K562 (cell line): ENCODE measurements around the gene DGCR2. TPM values are rescaled to one million over a fixed set of nuclear protein-coding genes. Genes with fewer than 3 reads are reported as not detected.

Experiments used
- CAMTA2 ChIP-seq: fragments of 250-450 bp; sonication (Bioruptor Pico); conservative IDR thresholded peaks from 2 replicates; pipeline ENCODE4 v1.5.1; 2022
- CBX5 ChIP-seq: IDR thresholded peaks from 2 replicates; pipeline ENCODE4 v1.6.1; 2014; ENCODE audit warnings: low read depth, borderline replicate concordance
- E2F4 ChIP-seq: sonication (generic); formaldehyde crosslinking; IDR thresholded peaks from 2 replicates; pipeline ENCODE4 v1.8.0; 2022; ENCODE audit warnings: mild to moderate bottlenecking, low read depth, missing genetic modification reagents
- HNRNPH1 ChIP-seq: fragments of 200-400 bp; formaldehyde crosslinking; optimal IDR thresholded peaks from 2 replicates; pipeline ENCODE3; 2017; ENCODE audit warnings: low read depth, mild to moderate bottlenecking, low read length, moderate library complexity
- IRF2 ChIP-seq: sonication (generic); formaldehyde crosslinking; IDR thresholded peaks from 2 replicates; pipeline ENCODE4 v1.8.1; 2022; ENCODE audit warnings: mild to moderate bottlenecking, missing genetic modification reagents
- MYC ChIP-seq, 2 experiments: fragments of 250-450 bp in 1 of 2; sonication (Bioruptor Pico) in 1 of 2; IDR thresholded peaks; 2 replicates each; pipeline versions ENCODE4 v1.5.1 to v1.6.1; 2012 to 2021; ENCODE audit warnings: low read depth in 2 of 2, borderline replicate concordance in 1 of 2, improper control_type of control experiment in 1 of 2, low read length in 1 of 2, mild to moderate bottlenecking in 1 of 2, moderate library complexity in 1 of 2
- NR2C2 ChIP-seq, 2 experiments: fragments of 200-800 bp in 1 of 2; sonication (Bioruptor generic) in 1 of 2; sonication (generic) in 1 of 2; formaldehyde crosslinking in 1 of 2; IDR thresholded peaks; 2 replicates each; pipeline versions ENCODE4 v1.6.1 to v1.8.0; 2016 to 2022; ENCODE audit warnings: mild to moderate bottlenecking in 1 of 2, missing compliant biosample characterization in 1 of 2, missing genetic modification characterization in 1 of 2, missing genetic modification reagents in 1 of 2
- PHB ChIP-seq: fragments of 250-450 bp; sonication (Bioruptor Pico); IDR thresholded peaks from 2 replicates; pipeline ENCODE4 v1.5.0; 2021
- PHTF2 ChIP-seq: fragments of 250-450 bp; sonication (Bioruptor Pico); IDR thresholded peaks from 2 replicates; pipeline ENCODE4 v1.5.0; 2021; ENCODE audit warnings: mild to moderate bottlenecking
- POLR2A ChIP-seq: fragments of 450-650 bp; conservative IDR thresholded peaks from 2 replicates; pipeline ENCODE4 v1.6.1; 2016
- POLR3A ChIP-seq: IDR thresholded peaks from 2 replicates; pipeline ENCODE4 v1.6.1; 2011; ENCODE audit warnings: borderline replicate concordance, mild to moderate bottlenecking, moderate library complexity; ENCODE audit not compliant: insufficient read length, insufficient read depth; ENCODE audit errors: extremely low read depth
- SNRNP70 ChIP-seq: fragments of 200-400 bp; formaldehyde crosslinking; optimal IDR thresholded peaks from 2 replicates; pipeline ENCODE3; 2017; ENCODE audit warnings: low read depth, low read length
- ZBED1 ChIP-seq: IDR thresholded peaks from 2 replicates; pipeline ENCODE4 v1.6.1; 2014
- ZBTB1 ChIP-seq: sonication (generic); formaldehyde crosslinking; IDR thresholded peaks from 2 replicates; pipeline ENCODE4 v1.8.1; 2023; ENCODE audit warnings: missing genetic modification reagents, low read depth, mild to moderate bottlenecking, borderline replicate concordance
- ZKSCAN1 ChIP-seq: fragments of 150-350 bp; IDR thresholded peaks from 2 replicates; pipeline ENCODE4 v1.6.1; 2016; ENCODE audit warnings: low read depth, low read length
- ZNF133 ChIP-seq: fragments of 250-450 bp; sonication (Bioruptor Pico); IDR thresholded peaks from 2 replicates; pipeline ENCODE4 v1.4.0; 2020; ENCODE audit warnings: mild to moderate bottlenecking
- ZNF140 ChIP-seq: fragments of 250-450 bp; sonication (Bioruptor Pico); IDR thresholded peaks from 2 replicates; pipeline ENCODE4 v1.8.0; 2021; ENCODE audit warnings: moderate library complexity, mild to moderate bottlenecking, inconsistent platforms
- ZNF197 ChIP-seq: fragments of 200-800 bp; sonication (Bioruptor generic); IDR thresholded peaks from 2 replicates; pipeline ENCODE4 v1.6.1; 2016; ENCODE audit warnings: low read depth, missing genetic modification characterization, missing compliant biosample characterization
- ZNF232 ChIP-seq: sonication (generic); formaldehyde crosslinking; IDR thresholded peaks from 2 replicates; pipeline ENCODE4 v1.8.0; 2022; ENCODE audit warnings: mild to moderate bottlenecking, missing genetic modification reagents
- ZNF282 ChIP-seq: sonication (generic); formaldehyde crosslinking; IDR thresholded peaks from 2 replicates; pipeline ENCODE4 v1.8.1; 2023; ENCODE audit warnings: missing genetic modification reagents
- ZNF436 ChIP-seq: fragments of 250-450, 450-650 bp; sonication (Bioruptor Pico); formaldehyde crosslinking; IDR thresholded peaks from 2 replicates; pipeline ENCODE4 v1.7.0; 2020; ENCODE audit warnings: mild to moderate bottlenecking
- ZNF699 ChIP-seq: fragments of 250-450 bp; sonication (Bioruptor Pico); IDR thresholded peaks from 2 replicates; pipeline ENCODE4 v1.8.0; 2021; ENCODE audit warnings: mild to moderate bottlenecking, moderate library complexity; ENCODE audit not compliant: insufficient replicate concordance
- polyA plus RNA-seq, 8 experiments: library from polyadenylated mRNA; depleted of rRNA in 4 of 8; stranded (reverse) in 5 of 8; unstranded in 3 of 8; fragments of >200 nt; fragmentation: Nextera tagmentation in 2 of 8; fragmentation: Illumina TruSeq in 1 of 8; extraction: Ambion mirVana in 2 of 8; extraction: Trizol in 1 of 8; gene quantifications; 2 replicates each; pipeline versions ENCODE4 v1.2.1 to v1.2.3, GENCODE V29; 2011 to 2014; ENCODE audit warnings: inconsistent platforms in 1 of 8, missing spikeins in 1 of 8
- total RNA-seq, 7 experiments: library from RNA; depleted of rRNA in 6 of 7; stranded (reverse); fragments of >200 nt in 6 of 7; fragmentation: Illumina TruSeq in 2 of 7; extraction: Trizol in 2 of 7; gene quantifications; 2 replicates each; pipeline versions ENCODE4 v1.2.1 to v1.2.3, GENCODE V29; 2011 to 2021; ENCODE audit warnings: low replicate concordance in 1 of 7
- TF ChIP-seq, protein P1 (sequence below): fragments of 250-450 bp; sonication (Bioruptor Pico); IDR thresholded peaks from 2 replicates; pipeline ENCODE4 v1.4.0; 2020; ENCODE audit warnings: borderline replicate concordance
- TF ChIP-seq, protein P2 (sequence below): sonication (generic); formaldehyde crosslinking; IDR thresholded peaks from 2 replicates; pipeline ENCODE4 v1.8.1; 2023; ENCODE audit warnings: mild to moderate bottlenecking, missing genetic modification reagents

Gene DGCR2
- total and polyA plus RNA-seq, 9 of the 15 experiments (the other 6 are each of a cell fraction or from before 2014, with no cell fraction given): 0.69 to 101 (median 56.4) TPM

DNA sequence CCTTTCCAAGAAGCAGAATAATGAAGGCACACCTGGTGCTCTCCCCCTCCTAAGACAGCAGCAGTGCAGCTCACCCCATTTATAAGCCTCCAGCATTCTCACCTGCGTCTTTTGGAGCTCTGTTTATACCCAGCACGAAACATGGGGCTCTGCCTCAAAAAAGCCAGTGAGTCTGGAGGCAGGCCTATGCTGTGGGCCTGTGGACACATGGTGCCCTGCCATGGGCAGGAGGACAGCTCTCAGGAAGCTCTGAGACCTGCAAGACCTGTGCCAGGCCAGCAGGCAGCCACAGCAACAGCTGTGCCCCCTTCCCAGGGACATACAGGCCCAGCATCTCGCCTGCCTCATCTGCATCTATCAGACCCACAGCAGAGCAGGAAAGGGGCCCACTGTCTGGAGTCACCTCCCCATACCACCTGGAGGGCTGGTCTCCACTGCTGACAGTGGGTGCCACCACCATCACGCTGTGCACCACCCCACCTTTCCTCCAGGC is 64.2 kb downstream of the DGCR2 start (continued):
- TF ChIP-seq POLR3A (no peak), ZBTB1 (CRISPR knock-in tag) (peak; percentile 61; the same call in 1 of the 2 replicates), E2F4 (CRISPR knock-in tag) (0 out of 2 replicates have a peak, but pooled peaks have one; percentile 64), MYC (IDR thresholded peaks at IDR 0.05; ENCODE audit: low read depth, low read length) (no peak), MYC (CRISPR knock-in tag; IDR thresholded peaks at IDR 0.05; ENCODE audit: borderline replicate concordance, low read depth) (0 out of 2 replicates have a peak, but pooled peaks have one; percentile 5), ZNF699 (no peak), IRF2 (CRISPR knock-in tag) (peak; percentile 42; the same call in 1 of the 2 replicates), ZKSCAN1 (no peak), ZNF436 (no peak), ZNF197 (CRISPR knock-in tag) (no peak), CAMTA2 (no peak), ZNF133 (CRISPR knock-in tag) (no peak), SNRNP70 (peak; percentile 32), POLR2A (no peak), CBX5 (no peak), ZBED1 (no peak), HNRNPH1 (no peak), ZNF140 (no peak), PHB (CRISPR knock-in tag) (no peak), NR2C2 (CRISPR knock-in tag; IDR thresholded peaks at IDR 0.05) (peak; percentile 39; the same call in 1 of the 2 replicates), NR2C2 (tag; IDR thresholded peaks at IDR 0.05) (no peak), ZNF282 (CRISPR knock-in tag) (peak; percentile 60; the same call in 1 of the 2 replicates), ZNF232 (CRISPR knock-in tag) (no peak), PHTF2 (no peak)
- TF ChIP-seq, protein P1, sequence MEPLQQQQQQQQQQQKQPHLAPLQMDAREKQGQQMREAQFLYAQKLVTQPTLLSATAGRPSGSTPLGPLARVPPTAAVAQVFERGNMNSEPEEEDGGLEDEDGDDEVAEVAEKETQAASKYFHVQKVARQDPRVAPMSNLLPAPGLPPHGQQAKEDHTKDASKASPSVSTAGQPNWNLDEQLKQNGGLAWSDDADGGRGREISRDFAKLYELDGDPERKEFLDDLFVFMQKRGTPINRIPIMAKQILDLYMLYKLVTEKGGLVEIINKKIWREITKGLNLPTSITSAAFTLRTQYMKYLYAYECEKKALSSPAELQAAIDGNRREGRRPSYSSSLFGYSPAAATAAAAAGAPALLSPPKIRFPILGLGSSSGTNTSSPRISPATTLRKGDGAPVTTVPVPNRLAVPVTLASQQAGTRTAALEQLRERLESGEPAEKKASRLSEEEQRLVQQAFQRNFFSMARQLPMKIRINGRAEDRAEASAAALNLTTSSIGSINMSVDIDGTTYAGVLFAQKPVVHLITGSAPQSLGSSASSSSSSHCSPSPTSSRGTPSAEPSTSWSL (CRISPR knock-in tag): no peak
- TF ChIP-seq, protein P2, sequence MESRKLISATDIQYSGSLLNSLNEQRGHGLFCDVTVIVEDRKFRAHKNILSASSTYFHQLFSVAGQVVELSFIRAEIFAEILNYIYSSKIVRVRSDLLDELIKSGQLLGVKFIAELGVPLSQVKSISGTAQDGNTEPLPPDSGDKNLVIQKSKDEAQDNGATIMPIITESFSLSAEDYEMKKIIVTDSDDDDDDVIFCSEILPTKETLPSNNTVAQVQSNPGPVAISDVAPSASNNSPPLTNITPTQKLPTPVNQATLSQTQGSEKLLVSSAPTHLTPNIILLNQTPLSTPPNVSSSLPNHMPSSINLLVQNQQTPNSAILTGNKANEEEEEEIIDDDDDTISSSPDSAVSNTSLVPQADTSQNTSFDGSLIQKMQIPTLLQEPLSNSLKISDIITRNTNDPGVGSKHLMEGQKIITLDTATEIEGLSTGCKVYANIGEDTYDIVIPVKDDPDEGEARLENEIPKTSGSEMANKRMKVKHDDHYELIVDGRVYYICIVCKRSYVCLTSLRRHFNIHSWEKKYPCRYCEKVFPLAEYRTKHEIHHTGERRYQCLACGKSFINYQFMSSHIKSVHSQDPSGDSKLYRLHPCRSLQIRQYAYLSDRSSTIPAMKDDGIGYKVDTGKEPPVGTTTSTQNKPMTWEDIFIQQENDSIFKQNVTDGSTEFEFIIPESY (CRISPR knock-in tag): no peak
